Stimulated activated CD8-positive, alpha-beta memory T cell treated with anti-CD3 and anti-CD28 coated beads, Interleukin-2, amount 100 ng/mL, for 1 hour (primary cell): ENCODE data around the gene CIBAR2.

ENCODE experiments used
- DNase-seq, 2 donors: peaks; one replicate each; pipeline ENCODE4 v3.0.0-alpha.2; 2020; ENCODE audit warnings: low read depth in 2 of 2

The CIBAR2 gene

GRCh38 chr16:85103114-85104079 is 8.9 kb downstream of the CIBAR2 start:
- no peak for DNase-seq

- no peak for DNase-seq
Observed at GRCh38 chr16:85101956-85102630, 10.2 kb downstream of the CIBAR2 start.

GRCh38 chr16:85100265-85100664 is 12.0 kb downstream of the CIBAR2 start:
- no peak for DNase-seq

GRCh38 chr16:85098565-85098964 is 13.7 kb downstream of the CIBAR2 start:
- no peak for DNase-seq

GRCh38 chr16:85096921-85097320 is 15.4 kb downstream of the CIBAR2 start:
- no peak for DNase-seq

DNA sequence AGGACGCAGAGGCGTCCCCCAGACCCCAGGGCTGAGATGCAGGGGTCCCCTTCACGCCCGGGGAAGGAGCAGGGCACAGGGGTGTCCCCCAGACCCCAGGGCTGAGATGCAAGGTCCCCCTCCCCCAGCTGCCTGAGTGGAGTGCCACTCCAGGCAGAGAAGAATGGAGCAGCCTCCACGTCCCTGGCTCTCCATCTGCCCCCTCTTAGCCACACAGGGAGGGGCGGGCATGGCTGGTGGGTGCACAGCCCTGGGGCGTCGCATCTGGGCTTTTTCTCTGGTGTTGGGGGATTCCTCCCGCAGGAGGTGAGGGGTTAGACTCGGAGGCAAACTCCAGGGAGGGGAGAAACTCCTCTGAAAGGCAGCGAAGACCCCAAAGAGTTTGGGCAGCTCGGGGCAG is 17.5 kb downstream of the CIBAR2 start:
- DNase-seq = no peak

DNA sequence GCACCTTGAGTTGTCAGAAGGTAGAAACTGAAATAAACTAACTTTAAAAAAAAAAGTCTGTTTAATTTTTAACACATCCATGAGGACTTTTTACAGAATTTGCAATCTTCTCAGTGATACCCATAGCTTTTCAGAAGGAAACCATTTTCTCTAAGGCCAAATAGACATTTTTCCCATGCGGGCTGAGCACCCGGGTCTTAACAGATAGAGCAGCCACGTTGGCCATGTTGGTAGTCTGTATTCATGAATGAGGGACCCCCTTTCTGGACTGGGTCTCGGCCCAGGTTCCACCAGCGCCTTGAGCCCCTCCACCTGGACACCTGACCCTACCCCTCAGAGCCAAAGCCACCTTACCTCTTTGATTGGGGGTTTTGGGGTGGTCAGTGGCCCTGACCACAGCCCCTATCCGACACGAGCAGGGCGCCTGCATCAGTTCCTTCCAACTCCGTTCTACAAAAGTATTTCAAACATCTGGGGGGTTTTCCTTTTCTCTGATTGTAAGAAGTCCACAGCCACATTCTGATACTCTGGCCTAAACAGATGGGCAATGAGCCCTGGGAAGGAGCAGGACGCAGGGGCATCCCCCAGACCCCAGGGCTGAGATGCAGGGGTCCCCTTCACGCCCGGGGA is 18.0 kb downstream of the CIBAR2 start:
- DNase-seq = no peak

DNA sequence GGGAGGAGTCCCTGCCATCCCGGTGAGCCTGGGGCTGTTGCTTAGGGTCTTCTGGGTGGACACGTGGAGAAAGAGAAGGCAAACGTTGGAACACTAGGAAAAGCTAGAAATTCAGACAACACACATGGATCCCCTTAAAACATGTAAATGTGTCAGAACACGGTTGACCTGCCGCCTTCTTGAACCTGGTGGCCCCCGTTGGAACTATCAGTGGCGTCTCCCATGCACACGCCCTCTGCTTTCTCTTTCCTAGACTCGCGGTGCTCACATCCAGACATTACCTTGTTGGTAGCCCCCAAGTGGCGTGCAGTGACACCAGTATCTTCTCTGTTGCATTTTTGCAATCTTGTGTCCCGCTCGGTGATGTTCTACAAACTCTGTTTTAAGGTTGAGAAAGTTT is 18.6 kb downstream of the CIBAR2 start:
- DNase-seq = no peak

DNA sequence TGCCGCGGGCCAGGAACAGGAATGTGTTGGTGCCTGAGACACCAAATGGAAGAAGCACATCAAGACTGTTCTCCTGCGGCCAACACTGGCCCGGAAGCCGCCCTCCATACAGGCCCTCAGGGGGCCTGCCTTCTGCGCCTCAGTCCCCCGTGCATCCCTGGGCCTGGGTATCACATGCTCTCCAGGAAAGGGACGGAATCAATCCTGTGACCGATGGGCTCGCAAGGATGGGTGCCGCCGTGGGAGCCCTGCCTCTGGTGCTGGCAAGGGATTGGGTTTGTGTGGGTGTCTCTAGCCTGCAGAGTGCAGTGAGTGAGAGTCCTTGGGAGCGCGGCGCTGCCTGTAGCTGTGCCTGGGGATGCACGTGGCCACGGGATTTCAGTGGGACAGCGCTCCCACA is 19.4 kb downstream of the CIBAR2 start:
- DNase-seq = no peak

- DNase-seq = no peak
Observed at GRCh38 chr16:85092309-85092708, 20.0 kb downstream of the CIBAR2 start.

- no peak for DNase-seq
Observed at GRCh38 chr16:85091522-85091910, 20.8 kb downstream of the CIBAR2 start.

- no peak for DNase-seq
Observed at GRCh38 chr16:85090873-85091521, 21.3 kb downstream of the CIBAR2 start.

DNA sequence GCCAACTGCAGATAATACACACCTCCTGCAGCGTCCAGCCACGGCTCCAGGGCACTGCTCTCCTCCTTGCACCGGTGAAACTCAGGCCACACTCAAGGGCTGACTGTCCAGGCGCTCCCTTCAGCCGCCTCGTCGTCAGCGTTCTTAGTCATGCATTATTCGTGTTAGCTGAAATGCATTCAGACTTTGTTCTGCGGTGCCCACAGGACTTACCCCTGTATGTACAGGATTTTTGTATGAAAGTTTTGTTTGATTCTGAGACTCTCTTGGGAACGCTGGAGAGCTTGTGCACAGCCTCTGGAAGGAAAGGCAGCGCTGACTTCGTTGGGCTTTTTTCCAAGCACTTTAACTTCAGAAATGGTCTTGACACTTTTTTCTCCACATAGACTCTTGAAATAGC is 22.1 kb downstream of the CIBAR2 start:
- no peak for DNase-seq

- DNase-seq = no peak
Observed at GRCh38 chr16:85089525-85089924, 22.7 kb downstream of the CIBAR2 start.

GRCh38 chr16:85088570-85089199 is 23.6 kb downstream of the CIBAR2 start:
- no peak for DNase-seq

DNA sequence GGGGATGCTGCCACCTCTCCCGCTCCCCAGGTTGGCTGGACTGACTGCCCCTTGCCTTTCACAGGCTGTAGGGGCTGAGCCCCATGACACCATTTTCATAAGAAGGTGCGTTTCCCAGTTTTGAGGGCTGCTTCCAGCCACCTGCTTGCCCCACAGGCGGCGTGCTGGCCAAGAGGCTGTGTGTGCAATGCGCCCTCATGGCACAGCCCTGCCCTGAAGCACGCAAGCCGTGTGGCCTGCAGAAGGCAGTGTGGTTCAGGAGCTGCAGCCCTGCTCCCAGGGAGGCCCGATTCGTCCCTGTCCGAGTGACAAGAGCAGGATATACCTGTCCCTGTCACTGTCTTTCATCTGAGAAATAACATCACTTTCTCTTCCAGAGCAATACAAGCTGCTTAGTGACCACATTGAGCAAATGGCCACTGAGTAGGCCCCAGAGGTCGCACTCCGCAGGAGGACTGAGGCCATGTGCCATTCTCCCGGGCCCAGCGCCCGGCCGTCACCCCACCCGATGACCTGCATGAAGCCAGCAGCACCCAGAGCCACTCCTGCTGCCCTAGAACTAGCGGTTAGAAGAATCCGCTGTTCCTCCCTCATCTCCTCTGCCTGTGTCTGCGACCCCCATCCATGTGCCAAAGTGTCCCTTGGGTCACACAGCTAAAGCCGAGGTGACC is 24.2 kb downstream of the CIBAR2 start:
- no peak for DNase-seq

GRCh38 chr16:85086347-85087291 is 25.7 kb downstream of the CIBAR2 start:
- peak; percentile 50 to 54 for DNase-seq

DNA sequence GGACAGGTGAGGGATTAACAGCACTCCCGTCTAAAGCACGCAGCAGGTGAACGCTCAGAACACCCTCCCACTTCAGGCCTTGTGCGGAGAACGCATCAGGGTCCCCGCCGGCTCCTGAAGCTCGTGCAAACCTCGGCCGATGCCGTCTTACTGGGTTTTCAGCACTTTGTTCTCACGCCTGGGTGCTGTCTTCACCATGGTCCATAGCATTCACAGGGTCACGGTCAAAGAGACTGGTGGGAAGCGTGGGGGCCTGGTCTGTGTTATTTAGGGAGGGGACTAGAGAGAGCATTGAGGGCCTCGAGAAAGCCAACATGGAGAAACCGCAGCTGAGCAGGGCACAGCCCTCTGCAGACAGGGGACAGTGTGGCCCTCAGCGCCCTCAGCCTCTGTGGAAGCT is 26.6 kb downstream of the CIBAR2 start:
- no peak for DNase-seq

GRCh38 chr16:85084841-85085510 is 27.3 kb downstream of the CIBAR2 start:
- DNase-seq = no peak
